DND-41 (cell line): ENCODE measurements around the gene CCDC192.

Experiments
- ATAC-seq: fragments of 200-7000 bp; cut with Tn5 transposase; 3 replicates; pipeline ENCODE4 v1.9.1; 2021; ENCODE audit warnings: low read depth; ENCODE audit not compliant: insufficient read depth
- DNase-seq: peaks from one replicate; pipeline ENCODE4 v3.0.0-alpha.2; 2020
- H2AFZ ChIP-seq: 2 replicates; pipeline ENCODE4 v1.6.0; 2012; ENCODE audit warnings: low read depth, low read length
- H3K27ac ChIP-seq: 2 replicates; pipeline ENCODE4 v1.5.1; 2012; ENCODE audit warnings: low read length, inconsistent platforms
- H3K27me3 ChIP-seq: fragments of 200-600 bp; sonication (generic); 2 replicates; pipeline ENCODE4 v1.6.0; 2012; ENCODE audit warnings: low read length, mild to moderate bottlenecking, inconsistent platforms; ENCODE audit not compliant: insufficient read depth, poor library complexity
- H3K36me3 ChIP-seq: 2 replicates; pipeline ENCODE4 v1.5.1; 2012; ENCODE audit warnings: low read length, inconsistent platforms; ENCODE audit not compliant: insufficient read depth
- H3K4me1 ChIP-seq: 2 replicates; pipeline ENCODE4 v1.5.1; 2012; ENCODE audit warnings: mild to moderate bottlenecking, low read length; ENCODE audit not compliant: insufficient read depth
- H3K4me2 ChIP-seq: 2 replicates; pipeline ENCODE4 v1.6.0; 2012; ENCODE audit warnings: mild to moderate bottlenecking, moderate library complexity, low read length, inconsistent platforms; ENCODE audit not compliant: insufficient read depth
- H3K4me3 ChIP-seq, 2 experiments: fragments of 200-600 bp in 1 of 2; shearing (Covaris generic) in 1 of 2; 2 replicates each; pipeline ENCODE4 v1.5.1; 2012 to 2016; ENCODE audit warnings: inconsistent platforms in 2 of 2, low read length in 2 of 2, mild to moderate bottlenecking in 2 of 2, low read depth in 1 of 2, moderate library complexity in 1 of 2
- H3K79me2 ChIP-seq: 2 replicates; pipeline ENCODE4 v1.6.0; 2012; ENCODE audit warnings: low read length, inconsistent platforms; ENCODE audit not compliant: insufficient read depth
- H3K9ac ChIP-seq: 2 replicates; pipeline ENCODE4 v1.6.0; 2012; ENCODE audit warnings: low read depth, mild to moderate bottlenecking, inconsistent platforms, low read length, moderate library complexity
- H3K9me3 ChIP-seq: 2 replicates; pipeline ENCODE4 v1.5.1; 2012; ENCODE audit warnings: low read length, moderate library complexity, mild to moderate bottlenecking, inconsistent platforms; ENCODE audit not compliant: insufficient read depth, severe bottlenecking
- H4K20me1 ChIP-seq: 2 replicates; pipeline ENCODE4 v1.6.0; 2012; ENCODE audit warnings: low read length; ENCODE audit not compliant: insufficient read depth
- CTCF ChIP-seq: IDR thresholded peaks from 2 replicates; pipeline ENCODE4 v1.5.1; 2012; ENCODE audit warnings: borderline replicate concordance, low read length, moderate library complexity, mild to moderate bottlenecking; ENCODE audit not compliant: poor library complexity, severe bottlenecking; ENCODE audit errors: extremely low read depth
- EZH2 ChIP-seq: IDR thresholded peaks from 3 replicates; pipeline ENCODE4 v1.6.1; 2012; ENCODE audit warnings: borderline replicate concordance, low read depth, mild to moderate bottlenecking, moderate library complexity, low read length, inconsistent platforms; ENCODE audit not compliant: severe bottlenecking

The CCDC192 gene

GRCh38 chr5:127909821-127910220, 206.6 kb downstream of the CCDC192 start:
- Histone ChIP-seq H3K79me2 (no peaks in the 10 kb centered on the region), H3K36me3 (no peaks in the 10 kb centered on the region), H3K4me3 (no peak overlapping the region), H3K9ac (no peak overlapping the region), H2AFZ (no peak overlapping the region), H3K9me3 (no peaks in the 10 kb centered on the region), H3K27me3 (peaks cover 2% of the 10 kb centered on the region), H3K27ac (no peak overlapping the region), H3K4me1 (no peaks in the 10 kb centered on the region), H3K4me2 (no peak overlapping the region), H4K20me1 (no peaks in the 10 kb centered on the region)
- no peak for TF ChIP-seq CTCF
- ATAC-seq (no peak), DNase-seq (no peak)

GRCh38 chr5:127910307-127910956, 207.2 kb downstream of the CCDC192 start:
- ATAC-seq (no peak), DNase-seq (no peak)
- no peaks in the 10 kb centered on the region for H4K20me1 ChIP-seq
- H3K27ac ChIP-seq = no peak overlapping the region
- H3K4me3 ChIP-seq = no peak overlapping the region
- no peaks in the 10 kb centered on the region for H3K4me1 ChIP-seq
- no peaks in the 10 kb centered on the region for H3K36me3 ChIP-seq
- no peak overlapping the region for H3K9ac ChIP-seq
- no peak for TF ChIP-seq EZH2
- no peak for TF ChIP-seq CTCF
- peaks cover 2% of the 10 kb centered on the region for H3K27me3 ChIP-seq
- no peaks in the 10 kb centered on the region for H3K79me2 ChIP-seq
- H2AFZ ChIP-seq = no peak overlapping the region
- H3K4me2 ChIP-seq = no peak overlapping the region
- H3K9me3 ChIP-seq = no peaks in the 10 kb centered on the region

- no peak overlapping the region for H3K9ac ChIP-seq
- H3K9me3 ChIP-seq = no peaks in the 10 kb centered on the region
- H3K27ac ChIP-seq = no peak overlapping the region
- H3K36me3 ChIP-seq = no peaks in the 10 kb centered on the region
- ATAC-seq (no peak), DNase-seq (no peak)
- H4K20me1 ChIP-seq = no peaks in the 10 kb centered on the region
- H2AFZ ChIP-seq = no peak overlapping the region
- no peak for TF ChIP-seq EZH2
- TF ChIP-seq CTCF = no peak
- H3K79me2 ChIP-seq = no peaks in the 10 kb centered on the region
- no peak overlapping the region for H3K4me3 ChIP-seq
- H3K4me2 ChIP-seq = no peak overlapping the region
- H3K4me1 ChIP-seq = no peaks in the 10 kb centered on the region
- peaks cover 2% of the 10 kb centered on the region for H3K27me3 ChIP-seq
These were observed 208.4 kb downstream of the CCDC192 start for GRCh38 chr5:127911619-127912018.

GRCh38 chr5:127912411-127912810, 209.2 kb downstream of the CCDC192 start:
- H3K4me1 ChIP-seq = no peaks in the 10 kb centered on the region
- no peaks in the 10 kb centered on the region for H4K20me1 ChIP-seq
- no peak for TF ChIP-seq CTCF
- TF ChIP-seq EZH2 = no peak
- no peaks in the 10 kb centered on the region for H3K9me3 ChIP-seq
- no peak overlapping the region for H3K9ac ChIP-seq
- H3K4me2 ChIP-seq = no peak overlapping the region
- ATAC-seq = no peak
- H3K79me2 ChIP-seq = no peaks in the 10 kb centered on the region
- DNase-seq = no peak
- no peak overlapping the region for H3K27ac ChIP-seq
- no peaks in the 10 kb centered on the region for H3K36me3 ChIP-seq
- peaks cover 2% of the 10 kb centered on the region for H3K27me3 ChIP-seq
- H2AFZ ChIP-seq = no peak overlapping the region
- no peak overlapping the region for H3K4me3 ChIP-seq
